H1 (cell line): Measurements from ENCODE around the gene NOG. TPM values are rescaled to one million over a fixed set of nuclear protein-coding genes. Genes with fewer than 3 reads are reported as not detected.

ENCODE experiments used
- JUN ChIP-seq: IDR thresholded peaks from 2 replicates; pipeline ENCODE4 v1.6.1; 2011; ENCODE audit warnings: low read depth, mild to moderate bottlenecking, improper control_type of control experiment, low read length
- SP1 ChIP-seq: IDR thresholded peaks from 2 replicates; pipeline ENCODE4 v1.6.1; 2011; ENCODE audit warnings: low read depth, low read length
- TAF1 ChIP-seq: IDR thresholded peaks from 2 replicates; pipeline ENCODE4 v1.6.1; 2011; ENCODE audit warnings: mild to moderate bottlenecking, low read depth, low read length
- polyA plus RNA-seq, 7 experiments: library from polyadenylated mRNA; depleted of rRNA in 3 of 7; stranded (reverse) in 5 of 7; unstranded in 2 of 7; fragments of >200 nt in 5 of 7; fragments of 200-250 nt in 2 of 7; gene quantifications; 1 replicate in 5 of 7; 2 replicates in 1 of 7; 4 replicates in 1 of 7; pipeline versions ENCODE4 v1.2.1 to v1.2.3, GENCODE V29; 2011 to 2013; ENCODE audit warnings: missing spikeins in 2 of 7, mixed read lengths in 2 of 7
- total RNA-seq: library from RNA; stranded (reverse); fragmentation: NEBNext Ultra II Directional; extraction: Animal tissue kit (Norgen Biotek cat#: 25700); gene quantifications from 2 replicates; pipeline ENCODE4 v1.2.1, GENCODE V29; 2021
- TF ChIP-seq, protein P1 (sequence below): IDR thresholded peaks from 2 replicates; pipeline ENCODE4 v1.6.1; 2012; ENCODE audit warnings: inconsistent platforms
- TF ChIP-seq, protein P2 (sequence below): IDR thresholded peaks from 2 replicates; pipeline ENCODE4 v1.6.1; 2012; ENCODE audit warnings: low read length, inconsistent platforms

Gene NOG
- total and polyA plus RNA-seq, 2 of the 8 experiments (the other 6 are each of a cell fraction or from before 2014, with no cell fraction given), result 0.35 TPM

DNA sequence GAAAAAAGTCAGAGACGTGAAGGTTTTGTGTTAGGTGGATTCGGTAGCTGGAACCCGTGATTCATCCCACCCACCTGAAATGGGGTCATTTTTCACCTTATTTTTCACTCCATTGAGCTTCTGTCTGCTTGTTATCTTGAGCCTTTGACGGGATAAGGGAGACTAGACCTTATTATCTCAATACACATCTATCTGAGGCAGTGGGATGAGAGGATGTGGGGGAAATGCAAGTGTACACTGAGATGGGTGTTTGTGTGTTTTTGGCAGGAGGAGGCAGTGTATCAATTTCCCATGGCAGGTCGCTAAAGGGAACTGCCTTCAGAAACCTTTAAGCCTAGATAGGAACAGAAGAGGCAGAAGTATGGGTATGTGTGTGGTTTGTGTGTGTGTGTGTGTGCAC is 6.2 kb upstream of the NOG start (continued):
- TF ChIP-seq, protein P1, sequence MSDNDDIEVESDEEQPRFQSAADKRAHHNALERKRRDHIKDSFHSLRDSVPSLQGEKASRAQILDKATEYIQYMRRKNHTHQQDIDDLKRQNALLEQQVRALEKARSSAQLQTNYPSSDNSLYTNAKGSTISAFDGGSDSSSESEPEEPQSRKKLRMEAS, result no peak
- no peak for TF ChIP-seq TAF1
- TF ChIP-seq JUN, result no peak
- no peak for TF ChIP-seq SP1
- TF ChIP-seq, protein P2, sequence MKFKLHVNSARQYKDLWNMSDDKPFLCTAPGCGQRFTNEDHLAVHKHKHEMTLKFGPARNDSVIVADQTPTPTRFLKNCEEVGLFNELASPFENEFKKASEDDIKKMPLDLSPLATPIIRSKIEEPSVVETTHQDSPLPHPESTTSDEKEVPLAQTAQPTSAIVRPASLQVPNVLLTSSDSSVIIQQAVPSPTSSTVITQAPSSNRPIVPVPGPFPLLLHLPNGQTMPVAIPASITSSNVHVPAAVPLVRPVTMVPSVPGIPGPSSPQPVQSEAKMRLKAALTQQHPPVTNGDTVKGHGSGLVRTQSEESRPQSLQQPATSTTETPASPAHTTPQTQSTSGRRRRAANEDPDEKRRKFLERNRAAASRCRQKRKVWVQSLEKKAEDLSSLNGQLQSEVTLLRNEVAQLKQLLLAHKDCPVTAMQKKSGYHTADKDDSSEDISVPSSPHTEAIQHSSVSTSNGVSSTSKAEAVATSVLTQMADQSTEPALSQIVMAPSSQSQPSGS, result no peak
